ENCODE results near the gene HCN2. TPM values are rescaled to one million over a fixed set of nuclear protein-coding genes. Genes with fewer than 3 reads are reported as not detected.

HCN2 gene
- total and polyA plus RNA-seq, 2 of the 13 experiments (the other 11 are each of a cell fraction or from before 2014, with no cell fraction given), result 0.01 TPM; not detected in 1

DNA sequence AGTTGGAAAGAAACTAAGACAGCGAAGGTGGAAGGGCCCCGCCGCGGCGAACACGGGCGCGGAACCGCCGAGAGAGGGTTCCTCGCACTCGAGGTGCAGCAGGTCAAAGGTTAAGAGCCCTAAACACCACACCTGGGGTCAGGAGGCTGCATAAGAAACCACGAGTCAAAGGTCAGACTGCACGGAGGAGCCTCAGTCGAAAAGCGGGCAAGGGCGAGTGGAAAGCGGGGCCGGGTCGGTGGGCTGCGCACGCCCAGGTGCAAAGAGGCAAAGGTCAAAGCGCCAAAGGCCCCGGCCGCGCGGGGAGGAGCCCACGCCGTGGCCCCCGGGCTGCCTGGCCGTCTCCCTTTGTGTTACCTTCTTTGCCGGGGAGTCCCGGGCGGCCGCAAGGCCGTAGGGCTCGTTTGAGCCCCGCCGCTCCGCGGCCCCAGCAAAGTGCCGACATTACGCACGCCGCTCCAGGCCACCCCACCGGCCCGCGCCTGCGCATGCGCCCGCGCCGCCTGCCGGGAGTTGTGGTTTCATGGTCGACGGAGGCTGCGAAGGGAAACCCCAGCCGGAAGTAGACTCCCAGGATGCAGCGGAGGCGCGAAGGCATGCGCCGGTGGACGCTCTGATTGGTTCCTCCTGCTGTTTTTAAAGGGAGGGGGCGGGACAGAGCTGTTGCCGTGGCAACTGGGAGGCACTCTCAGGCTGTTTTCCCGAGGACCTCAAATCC lies 43.5 kb downstream of the HCN2 start, which contains the start of gene POLRMT (continued):
- TF ChIP-seq ZFP36L1 (CRISPR knock-in tag; IDR thresholded peaks at IDR 0.05) (0 out of 2 replicates have a peak, but pooled peaks have one; percentile 53), ZIK1 (CRISPR knock-in tag; IDR thresholded peaks at IDR 0.05; ENCODE audit: borderline replicate concordance, low read depth) (no peak; the same call in 1 of the 2 replicates), PTBP1 (IDR thresholded peaks at IDR 0.05; ENCODE audit: low read depth, low read length, poor library complexity, severe bottlenecking) (no peak), MEIS2 (CRISPR knock-in tag; IDR thresholded peaks at IDR 0.05) (no peak; the same call in none of the 2 replicates), ZNF124 (CRISPR knock-in tag; IDR thresholded peaks at IDR 0.05) (no peak), FOXA1 (IDR thresholded peaks at IDR 0.05) (no peak), FOXA1 (CRISPR knock-in tag; IDR thresholded peaks at IDR 0.05) (no peak), KLF9 (CRISPR knock-in tag; IDR thresholded peaks at IDR 0.05; ENCODE audit: low read depth) (no peak), GZF1 (CRISPR knock-in tag; IDR thresholded peaks at IDR 0.05) (0 out of 2 replicates have a peak, but pooled peaks have one; percentile 36), BCL6 (CRISPR knock-in tag; IDR thresholded peaks at IDR 0.05) (0 out of 2 replicates have a peak, but pooled peaks have one; percentile 11), ZFP36 (IDR thresholded peaks at IDR 0.05; ENCODE audit: borderline replicate concordance, low read depth, low read length, partially characterized antibody) (no peak), PRPF4 (IDR thresholded peaks at IDR 0.05; ENCODE audit: low read depth, low read length, poor library complexity, severe bottlenecking) (no peak), ZNF556 (CRISPR knock-in tag; IDR thresholded peaks at IDR 0.05; ENCODE audit: borderline replicate concordance) (no peak), ZNF672 (CRISPR knock-in tag; IDR thresholded peaks at IDR 0.05) (no peak), ZNF704 (CRISPR knock-in tag; IDR thresholded peaks at IDR 0.05; ENCODE audit: borderline replicate concordance) (no peak), ZFP82 (CRISPR knock-in tag; IDR thresholded peaks at IDR 0.05; ENCODE audit: borderline replicate concordance) (no peak; the same call in 1 of the 2 replicates), ZNF777 (CRISPR knock-in tag; IDR thresholded peaks at IDR 0.05) (peak; percentile 63)
- TF ChIP-seq, protein P1, sequence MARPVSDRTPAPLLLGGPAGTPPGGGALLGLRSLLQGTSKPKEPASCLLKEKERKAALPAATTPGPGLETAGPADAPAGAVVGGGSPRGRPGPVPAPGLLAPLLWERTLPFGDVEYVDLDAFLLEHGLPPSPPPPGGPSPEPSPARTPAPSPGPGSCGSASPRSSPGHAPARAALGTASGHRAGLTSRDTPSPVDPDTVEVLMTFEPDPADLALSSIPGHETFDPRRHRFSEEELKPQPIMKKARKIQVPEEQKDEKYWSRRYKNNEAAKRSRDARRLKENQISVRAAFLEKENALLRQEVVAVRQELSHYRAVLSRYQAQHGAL (CRISPR knock-in tag; IDR thresholded peaks at IDR 0.05; ENCODE audit: not compliant biosample characterization), result no peak
- TF ChIP-seq, protein P2, sequence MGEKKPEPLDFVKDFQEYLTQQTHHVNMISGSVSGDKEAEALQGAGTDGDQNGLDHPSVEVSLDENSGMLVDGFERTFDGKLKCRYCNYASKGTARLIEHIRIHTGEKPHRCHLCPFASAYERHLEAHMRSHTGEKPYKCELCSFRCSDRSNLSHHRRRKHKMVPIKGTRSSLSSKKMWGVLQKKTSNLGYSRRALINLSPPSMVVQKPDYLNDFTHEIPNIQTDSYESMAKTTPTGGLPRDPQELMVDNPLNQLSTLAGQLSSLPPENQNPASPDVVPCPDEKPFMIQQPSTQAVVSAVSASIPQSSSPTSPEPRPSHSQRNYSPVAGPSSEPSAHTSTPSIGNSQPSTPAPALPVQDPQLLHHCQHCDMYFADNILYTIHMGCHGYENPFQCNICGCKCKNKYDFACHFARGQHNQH (CRISPR knock-in tag; IDR thresholded peaks at IDR 0.05), result no peak; the same call in 1 of the 2 replicates
- TF ChIP-seq, protein P3, sequence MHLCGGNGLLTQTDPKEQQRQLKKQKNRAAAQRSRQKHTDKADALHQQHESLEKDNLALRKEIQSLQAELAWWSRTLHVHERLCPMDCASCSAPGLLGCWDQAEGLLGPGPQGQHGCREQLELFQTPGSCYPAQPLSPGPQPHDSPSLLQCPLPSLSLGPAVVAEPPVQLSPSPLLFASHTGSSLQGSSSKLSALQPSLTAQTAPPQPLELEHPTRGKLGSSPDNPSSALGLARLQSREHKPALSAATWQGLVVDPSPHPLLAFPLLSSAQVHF (CRISPR knock-in tag; IDR thresholded peaks at IDR 0.05), result no peak
- TF ChIP-seq, protein P4, sequence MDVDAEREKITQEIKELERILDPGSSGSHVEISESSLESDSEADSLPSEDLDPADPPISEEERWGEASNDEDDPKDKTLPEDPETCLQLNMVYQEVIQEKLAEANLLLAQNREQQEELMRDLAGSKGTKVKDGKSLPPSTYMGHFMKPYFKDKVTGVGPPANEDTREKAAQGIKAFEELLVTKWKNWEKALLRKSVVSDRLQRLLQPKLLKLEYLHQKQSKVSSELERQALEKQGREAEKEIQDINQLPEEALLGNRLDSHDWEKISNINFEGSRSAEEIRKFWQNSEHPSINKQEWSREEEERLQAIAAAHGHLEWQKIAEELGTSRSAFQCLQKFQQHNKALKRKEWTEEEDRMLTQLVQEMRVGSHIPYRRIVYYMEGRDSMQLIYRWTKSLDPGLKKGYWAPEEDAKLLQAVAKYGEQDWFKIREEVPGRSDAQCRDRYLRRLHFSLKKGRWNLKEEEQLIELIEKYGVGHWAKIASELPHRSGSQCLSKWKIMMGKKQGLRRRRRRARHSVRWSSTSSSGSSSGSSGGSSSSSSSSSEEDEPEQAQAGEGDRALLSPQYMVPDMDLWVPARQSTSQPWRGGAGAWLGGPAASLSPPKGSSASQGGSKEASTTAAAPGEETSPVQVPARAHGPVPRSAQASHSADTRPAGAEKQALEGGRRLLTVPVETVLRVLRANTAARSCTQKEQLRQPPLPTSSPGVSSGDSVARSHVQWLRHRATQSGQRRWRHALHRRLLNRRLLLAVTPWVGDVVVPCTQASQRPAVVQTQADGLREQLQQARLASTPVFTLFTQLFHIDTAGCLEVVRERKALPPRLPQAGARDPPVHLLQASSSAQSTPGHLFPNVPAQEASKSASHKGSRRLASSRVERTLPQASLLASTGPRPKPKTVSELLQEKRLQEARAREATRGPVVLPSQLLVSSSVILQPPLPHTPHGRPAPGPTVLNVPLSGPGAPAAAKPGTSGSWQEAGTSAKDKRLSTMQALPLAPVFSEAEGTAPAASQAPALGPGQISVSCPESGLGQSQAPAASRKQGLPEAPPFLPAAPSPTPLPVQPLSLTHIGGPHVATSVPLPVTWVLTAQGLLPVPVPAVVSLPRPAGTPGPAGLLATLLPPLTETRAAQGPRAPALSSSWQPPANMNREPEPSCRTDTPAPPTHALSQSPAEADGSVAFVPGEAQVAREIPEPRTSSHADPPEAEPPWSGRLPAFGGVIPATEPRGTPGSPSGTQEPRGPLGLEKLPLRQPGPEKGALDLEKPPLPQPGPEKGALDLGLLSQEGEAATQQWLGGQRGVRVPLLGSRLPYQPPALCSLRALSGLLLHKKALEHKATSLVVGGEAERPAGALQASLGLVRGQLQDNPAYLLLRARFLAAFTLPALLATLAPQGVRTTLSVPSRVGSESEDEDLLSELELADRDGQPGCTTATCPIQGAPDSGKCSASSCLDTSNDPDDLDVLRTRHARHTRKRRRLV (CRISPR knock-in tag; IDR thresholded peaks at IDR 0.05), result no peak

All from HepG2 (cell line).